Activated T-helper 17 cell treated with anti-CD3 and anti-CD28 coated beads, Interleukin-2, amount 50 U/mL, for 72 hours (primary cell): ENCODE results near the gene MAP3K1. TPM values are rescaled to one million over a fixed set of nuclear protein-coding genes. Genes with fewer than 3 reads are reported as not detected.

Experiments
- ATAC-seq: fragments of 150-1000 bp; cut with Tn5 transposase; replicated peaks from 2 replicates; pipeline ENCODE4 v1.10.0; 2021; ENCODE audit warnings: mild to moderate bottlenecking, moderate library complexity
- H3K27ac Mint-ChIP-seq: one replicate; pipeline ENCODE4 v1.8.0; 2022; ENCODE audit warnings: mixed read lengths
- H3K27me3 Mint-ChIP-seq: one replicate; pipeline ENCODE4 v1.8.0; 2022; ENCODE audit warnings: mixed read lengths
- H3K36me3 Mint-ChIP-seq: one replicate; pipeline ENCODE4 v1.8.0; 2022; ENCODE audit warnings: low read depth, mild to moderate bottlenecking, mixed read lengths
- H3K4me1 Mint-ChIP-seq: one replicate; pipeline ENCODE4 v1.8.0; 2022; ENCODE audit warnings: mixed read lengths
- H3K4me3 Mint-ChIP-seq: one replicate; pipeline ENCODE4 v1.8.0; 2022; ENCODE audit warnings: mild to moderate bottlenecking, mixed read lengths
- H3K9me3 Mint-ChIP-seq: one replicate; pipeline ENCODE4 v1.8.0; 2022; ENCODE audit warnings: mixed read lengths
- total RNA-seq, 2 donors: library from RNA; stranded (reverse); gene quantifications; one replicate each; pipeline ENCODE4 v1.2.3, GENCODE V29; 2022

Gene MAP3K1
- total RNA-seq, 2 donors from 2014 or later, result 26.5 to 29.1 TPM

- peak overlapping the region; percentile 88 for H3K4me3 Mint-ChIP-seq
- peaks cover 30% of the 10 kb centered on the region for H3K36me3 Mint-ChIP-seq
- H3K27ac Mint-ChIP-seq, result peak overlapping the region; percentile 41
- H3K9me3 Mint-ChIP-seq, result no peaks in the 10 kb centered on the region
- ATAC-seq, result no peak
- H3K4me1 Mint-ChIP-seq, result peaks cover 70% of the 10 kb centered on the region
- H3K27me3 Mint-ChIP-seq, result no peaks in the 10 kb centered on the region
Observed at GRCh38 chr5:56824019-56824418, 8.7 kb downstream of the MAP3K1 start.

GRCh38 chr5:56825222-56825824 lies 10.0 kb downstream of the MAP3K1 start:
- peak overlapping the region; percentile 71 for H3K27ac Mint-ChIP-seq
- no peaks in the 10 kb centered on the region for H3K9me3 Mint-ChIP-seq
- peak; percentile 20 for ATAC-seq
- peak overlapping the region; percentile 88 for H3K4me3 Mint-ChIP-seq
- H3K27me3 Mint-ChIP-seq, result no peaks in the 10 kb centered on the region
- peaks cover 70% of the 10 kb centered on the region for H3K4me1 Mint-ChIP-seq
- H3K36me3 Mint-ChIP-seq, result peaks cover 25% of the 10 kb centered on the region

GRCh38 chr5:56827049-56827448 lies 11.7 kb downstream of the MAP3K1 start:
- peak; percentile 28 for ATAC-seq
- peaks cover 74% of the 10 kb centered on the region for H3K4me1 Mint-ChIP-seq
- H3K36me3 Mint-ChIP-seq, result peaks cover 15% of the 10 kb centered on the region
- H3K4me3 Mint-ChIP-seq, result peak overlapping the region; percentile 88
- H3K9me3 Mint-ChIP-seq, result no peaks in the 10 kb centered on the region
- H3K27me3 Mint-ChIP-seq, result no peaks in the 10 kb centered on the region
- peak overlapping the region; percentile 81 for H3K27ac Mint-ChIP-seq

- Mint-ChIP-seq H3K36me3 (peaks cover 7% of the 10 kb centered on the region), H3K27me3 (no peaks in the 10 kb centered on the region), H3K4me3 (peak overlapping the region; percentile 88), H3K4me1 (peaks cover 71% of the 10 kb centered on the region), H3K9me3 (no peaks in the 10 kb centered on the region), H3K27ac (peak overlapping the region; percentile 59)
- ATAC-seq, result no peak
Observed at GRCh38 chr5:56827924-56828323, 12.6 kb downstream of the MAP3K1 start.

- peak overlapping the region; percentile 92 for H3K27ac Mint-ChIP-seq
- ATAC-seq, result peak; percentile 91
- peak overlapping the region; percentile 88 for H3K4me3 Mint-ChIP-seq
- no peaks in the 10 kb centered on the region for H3K9me3 Mint-ChIP-seq
- no peaks in the 10 kb centered on the region for H3K27me3 Mint-ChIP-seq
- H3K36me3 Mint-ChIP-seq, result no peaks in the 10 kb centered on the region
- H3K4me1 Mint-ChIP-seq, result peaks cover 73% of the 10 kb centered on the region
Observed at GRCh38 chr5:56829137-56829908, 14.0 kb downstream of the MAP3K1 start.

- Mint-ChIP-seq H3K36me3 (no peaks in the 10 kb centered on the region), H3K27me3 (no peaks in the 10 kb centered on the region), H3K27ac (peak overlapping the region; percentile 92), H3K4me1 (peaks cover 75% of the 10 kb centered on the region), H3K4me3 (peak overlapping the region; percentile 88), H3K9me3 (no peaks in the 10 kb centered on the region)
- ATAC-seq, result no peak
Observed at GRCh38 chr5:56831773-56832172, 16.4 kb downstream of the MAP3K1 start.

- ATAC-seq, result peak; percentile 30
Observed at GRCh38 chr5:56833325-56833724, 18.0 kb downstream of the MAP3K1 start.

GRCh38 chr5:56837381-56837780 lies 22.0 kb downstream of the MAP3K1 start:
- Mint-ChIP-seq H3K9me3 (no peaks in the 10 kb centered on the region), H3K4me1 (peaks cover 74% of the 10 kb centered on the region), H3K27me3 (no peaks in the 10 kb centered on the region), H3K27ac (peak overlapping the region; percentile 81), H3K4me3 (peak overlapping the region; percentile 81), H3K36me3 (no peaks in the 10 kb centered on the region)
- ATAC-seq, result no peak

More at GRCh38 chr5:56833325-56833724, 18.0 kb downstream of the MAP3K1 start:
- H3K36me3 Mint-ChIP-seq, result no peaks in the 10 kb centered on the region
- H3K9me3 Mint-ChIP-seq, result no peaks in the 10 kb centered on the region
- H3K27ac Mint-ChIP-seq, result peak overlapping the region; percentile 77
- H3K4me1 Mint-ChIP-seq, result peaks cover 82% of the 10 kb centered on the region
- H3K27me3 Mint-ChIP-seq, result no peaks in the 10 kb centered on the region
- peak overlapping the region; percentile 88 for H3K4me3 Mint-ChIP-seq

GRCh38 chr5:56837956-56838355 lies 22.6 kb downstream of the MAP3K1 start:
- H3K9me3 Mint-ChIP-seq, result no peaks in the 10 kb centered on the region
- H3K4me3 Mint-ChIP-seq, result peak overlapping the region; percentile 81
- H3K4me1 Mint-ChIP-seq, result peaks cover 76% of the 10 kb centered on the region
- H3K36me3 Mint-ChIP-seq, result no peaks in the 10 kb centered on the region
- peak overlapping the region; percentile 81 for H3K27ac Mint-ChIP-seq
- H3K27me3 Mint-ChIP-seq, result no peaks in the 10 kb centered on the region
- peak; percentile 63 for ATAC-seq

GRCh38 chr5:56838409-56839039 lies 23.2 kb downstream of the MAP3K1 start:
- no peaks in the 10 kb centered on the region for H3K36me3 Mint-ChIP-seq
- no peaks in the 10 kb centered on the region for H3K9me3 Mint-ChIP-seq
- H3K4me3 Mint-ChIP-seq, result peak overlapping the region; percentile 81
- peak overlapping the region; percentile 81 for H3K27ac Mint-ChIP-seq
- H3K4me1 Mint-ChIP-seq, result peaks cover 73% of the 10 kb centered on the region
- peak; percentile 67 for ATAC-seq
- no peaks in the 10 kb centered on the region for H3K27me3 Mint-ChIP-seq

- H3K27ac Mint-ChIP-seq, result peak overlapping the region; percentile 81
- H3K36me3 Mint-ChIP-seq, result no peaks in the 10 kb centered on the region
- peaks cover 72% of the 10 kb centered on the region for H3K4me1 Mint-ChIP-seq
- H3K9me3 Mint-ChIP-seq, result no peaks in the 10 kb centered on the region
- no peak for ATAC-seq
- H3K4me3 Mint-ChIP-seq, result peak overlapping the region; percentile 81
- no peaks in the 10 kb centered on the region for H3K27me3 Mint-ChIP-seq
Observed at GRCh38 chr5:56839062-56839461, 23.7 kb downstream of the MAP3K1 start.

- peaks cover 68% of the 10 kb centered on the region for H3K4me1 Mint-ChIP-seq
- no peaks in the 10 kb centered on the region for H3K27me3 Mint-ChIP-seq
- H3K36me3 Mint-ChIP-seq, result no peaks in the 10 kb centered on the region
- ATAC-seq, result no peak
- peak overlapping the region; percentile 77 for H3K27ac Mint-ChIP-seq
- H3K9me3 Mint-ChIP-seq, result no peaks in the 10 kb centered on the region
- peak overlapping the region; percentile 43 for H3K4me3 Mint-ChIP-seq
Observed at GRCh38 chr5:56840597-56840996, 25.2 kb downstream of the MAP3K1 start.

- no peaks in the 10 kb centered on the region for H3K27me3 Mint-ChIP-seq
- peak overlapping the region; percentile 80 for H3K27ac Mint-ChIP-seq
- H3K4me3 Mint-ChIP-seq, result peak overlapping the region; percentile 89
- ATAC-seq, result no peak
- no peaks in the 10 kb centered on the region for H3K9me3 Mint-ChIP-seq
- H3K4me1 Mint-ChIP-seq, result peaks cover 61% of the 10 kb centered on the region
- peaks cover 5% of the 10 kb centered on the region for H3K36me3 Mint-ChIP-seq
Observed at GRCh38 chr5:56845277-56845676, 29.9 kb downstream of the MAP3K1 start.

GRCh38 chr5:56845904-56846480 lies 30.6 kb downstream of the MAP3K1 start:
- no peak for ATAC-seq
- Mint-ChIP-seq H3K4me3 (peak overlapping the region; percentile 89), H3K27me3 (no peaks in the 10 kb centered on the region), H3K36me3 (peaks cover 5% of the 10 kb centered on the region), H3K4me1 (peaks cover 58% of the 10 kb centered on the region), H3K9me3 (no peaks in the 10 kb centered on the region), H3K27ac (peak overlapping the region; percentile 80)
